Neural cell (in vitro differentiated cells): ENCODE data around the gene PCDH15. TPM values are rescaled to one million over a fixed set of nuclear protein-coding genes. Genes with fewer than 3 reads are reported as not detected.

Source experiments
- H2AFZ ChIP-seq: fragments of 200-600, 300-800 bp; sonication (generic), shearing (Covaris generic); 2 replicates; pipeline ENCODE4 v1.6.0; 2014; ENCODE audit warnings: low read depth, mild to moderate bottlenecking, antibody characterized with exemption, low read length, moderate library complexity
- H3F3A ChIP-seq: fragments of 200-600 bp; shearing (Covaris generic); 2 replicates; pipeline ENCODE4 v1.6.1; 2016; ENCODE audit warnings: mild to moderate bottlenecking, moderate library complexity, mixed read lengths, antibody characterized with exemption, low read length; ENCODE audit not compliant: insufficient read depth, poor library complexity, severe bottlenecking
- H3K27ac ChIP-seq: fragments of 200-600, 300-800 bp; sonication (generic), shearing (Covaris generic); 2 replicates; pipeline ENCODE4 v1.5.1; 2014; ENCODE audit warnings: mild to moderate bottlenecking, low read length, moderate library complexity
- H3K27me3 ChIP-seq: fragments of 300-800, 200-600 bp; sonication (generic), shearing (Covaris generic); 2 replicates; pipeline ENCODE4 v1.6.0; 2014; ENCODE audit warnings: mild to moderate bottlenecking, low read depth, low read length, moderate library complexity; ENCODE audit not compliant: insufficient read depth
- H3K36me3 ChIP-seq: fragments of 300-800, 200-600 bp; sonication (generic), shearing (Covaris generic); 2 replicates; pipeline ENCODE4 v1.5.1; 2014; ENCODE audit warnings: mild to moderate bottlenecking, antibody characterized with exemption, low read length, moderate library complexity; ENCODE audit not compliant: insufficient read depth
- H3K4me2 ChIP-seq: fragments of 300-800, 200-600 bp; sonication (generic), shearing (Covaris generic); 2 replicates; pipeline ENCODE4 v1.6.0; 2014; ENCODE audit warnings: mild to moderate bottlenecking, low read length
- H3K4me3 ChIP-seq: fragments of 300-800, 200-600 bp; sonication (generic), shearing (Covaris generic); 2 replicates; pipeline ENCODE4 v1.5.1; 2014; ENCODE audit warnings: mild to moderate bottlenecking, low read length, moderate library complexity
- H3K79me2 ChIP-seq: fragments of 200-600 bp; shearing (Covaris generic); replicated peaks from 2 replicates; pipeline ENCODE4 v1.6.0; 2014; ENCODE audit warnings: mild to moderate bottlenecking, low read length, moderate library complexity; ENCODE audit not compliant: insufficient read depth
- H3K9ac ChIP-seq: fragments of 300-800, 200-600 bp; sonication (generic), shearing (Covaris generic); 2 replicates; pipeline ENCODE4 v1.6.1; 2016; ENCODE audit warnings: mild to moderate bottlenecking, low read length, mixed read lengths
- H3K9me2 ChIP-seq: fragments of 200-600 bp; shearing (Covaris generic); 2 replicates; pipeline ENCODE4 v1.6.1; 2016; ENCODE audit warnings: mild to moderate bottlenecking, low read length, mixed read lengths; ENCODE audit not compliant: insufficient read depth
- H3K9me3 ChIP-seq: fragments of 200-600, 300-800 bp; sonication (generic), shearing (Covaris generic); 2 replicates; pipeline ENCODE4 v1.6.1; 2016; ENCODE audit warnings: mild to moderate bottlenecking, mixed run types, low read length, moderate library complexity, mixed read lengths
- H4K20me1 ChIP-seq: fragments of 200-600 bp; shearing (Covaris generic); 2 replicates; pipeline ENCODE4 v1.6.1; 2016; ENCODE audit warnings: mild to moderate bottlenecking, mixed run types; ENCODE audit not compliant: insufficient read depth
- EP300 ChIP-seq: fragments of 450-650 bp; conservative IDR thresholded peaks from 2 replicates; pipeline ENCODE4 v1.6.1; 2014; ENCODE audit warnings: antibody characterized with exemption, mild to moderate bottlenecking, moderate library complexity; ENCODE audit not compliant: poor library complexity, severe bottlenecking
- EZH2 ChIP-seq: fragments of 200-600, 300-800 bp; shearing (Covaris generic), sonication (generic); IDR thresholded peaks from 2 replicates; pipeline ENCODE4 v1.6.1; 2014; ENCODE audit warnings: antibody characterized with exemption, low read length, borderline replicate concordance, mild to moderate bottlenecking; ENCODE audit not compliant: insufficient read depth, poor library complexity, severe bottlenecking
- MXI1 ChIP-seq: fragments of 450-650 bp; conservative IDR thresholded peaks from 2 replicates; pipeline ENCODE4 v1.6.1; 2014; ENCODE audit warnings: antibody characterized with exemption, mild to moderate bottlenecking; ENCODE audit not compliant: poor library complexity, severe bottlenecking
- POLR2AphosphoS5 ChIP-seq: IDR thresholded peaks from 2 replicates; pipeline ENCODE4 v1.6.1; 2012
- RAD21 ChIP-seq: fragments of 450-650 bp; conservative IDR thresholded peaks from 2 replicates; pipeline ENCODE4 v1.6.1; 2014; ENCODE audit warnings: antibody characterized with exemption, mild to moderate bottlenecking, moderate library complexity
- SMC3 ChIP-seq: fragments of 450-650 bp; conservative IDR thresholded peaks from 2 replicates; pipeline ENCODE4 v1.6.1; 2014; ENCODE audit warnings: antibody characterized with exemption, mild to moderate bottlenecking, moderate library complexity; ENCODE audit not compliant: poor library complexity
- TAF1 ChIP-seq: IDR thresholded peaks from 2 replicates; pipeline ENCODE4 v1.6.1; 2012; ENCODE audit warnings: low read depth
- polyA plus RNA-seq: library from polyadenylated mRNA; depleted of rRNA; stranded (reverse); fragments of >200 nt; gene quantifications from 2 replicates; pipeline ENCODE4 v1.2.3, GENCODE V29; 2014
- TF ChIP-seq, protein P1 (sequence below): fragments of 450-650 bp; IDR thresholded peaks from 2 replicates; pipeline ENCODE4 v1.5.1; 2014; ENCODE audit warnings: antibody characterized with exemption, mild to moderate bottlenecking, moderate library complexity; ENCODE audit not compliant: poor library complexity, severe bottlenecking
- TF ChIP-seq, protein P2 (sequence below): IDR thresholded peaks from 2 replicates; pipeline ENCODE4 v1.6.1; 2012; ENCODE audit warnings: borderline replicate concordance

The PCDH15 gene
- polyA plus RNA-seq, 1 donor from 2014 or later, result 1.2 TPM

GRCh38 chr10:54745436-54745835 lies 55.6 kb downstream of the PCDH15 start:
- Histone ChIP-seq H3K4me2 (no peak overlapping the region), H3K79me2 (no peaks in the 10 kb centered on the region), H3K4me3 (no peak overlapping the region), H3K36me3 (no peaks in the 10 kb centered on the region), H3F3A (no peaks in the 10 kb centered on the region), H3K9me3 (no peaks in the 10 kb centered on the region), H3K27ac (no peak overlapping the region), H4K20me1 (no peaks in the 10 kb centered on the region), H3K27me3 (no peaks in the 10 kb centered on the region), H3K9me2 (no peaks in the 10 kb centered on the region), H2AFZ (no peak overlapping the region), H3K9ac (no peak overlapping the region)
- TF ChIP-seq, protein P1, sequence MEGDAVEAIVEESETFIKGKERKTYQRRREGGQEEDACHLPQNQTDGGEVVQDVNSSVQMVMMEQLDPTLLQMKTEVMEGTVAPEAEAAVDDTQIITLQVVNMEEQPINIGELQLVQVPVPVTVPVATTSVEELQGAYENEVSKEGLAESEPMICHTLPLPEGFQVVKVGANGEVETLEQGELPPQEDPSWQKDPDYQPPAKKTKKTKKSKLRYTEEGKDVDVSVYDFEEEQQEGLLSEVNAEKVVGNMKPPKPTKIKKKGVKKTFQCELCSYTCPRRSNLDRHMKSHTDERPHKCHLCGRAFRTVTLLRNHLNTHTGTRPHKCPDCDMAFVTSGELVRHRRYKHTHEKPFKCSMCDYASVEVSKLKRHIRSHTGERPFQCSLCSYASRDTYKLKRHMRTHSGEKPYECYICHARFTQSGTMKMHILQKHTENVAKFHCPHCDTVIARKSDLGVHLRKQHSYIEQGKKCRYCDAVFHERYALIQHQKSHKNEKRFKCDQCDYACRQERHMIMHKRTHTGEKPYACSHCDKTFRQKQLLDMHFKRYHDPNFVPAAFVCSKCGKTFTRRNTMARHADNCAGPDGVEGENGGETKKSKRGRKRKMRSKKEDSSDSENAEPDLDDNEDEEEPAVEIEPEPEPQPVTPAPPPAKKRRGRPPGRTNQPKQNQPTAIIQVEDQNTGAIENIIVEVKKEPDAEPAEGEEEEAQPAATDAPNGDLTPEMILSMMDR, result no peak
- no peak for TF ChIP-seq POLR2AphosphoS5
- TF ChIP-seq TAF1, result no peak
- no peak for TF ChIP-seq MXI1
- TF ChIP-seq RAD21, result no peak
- TF ChIP-seq, protein P2, sequence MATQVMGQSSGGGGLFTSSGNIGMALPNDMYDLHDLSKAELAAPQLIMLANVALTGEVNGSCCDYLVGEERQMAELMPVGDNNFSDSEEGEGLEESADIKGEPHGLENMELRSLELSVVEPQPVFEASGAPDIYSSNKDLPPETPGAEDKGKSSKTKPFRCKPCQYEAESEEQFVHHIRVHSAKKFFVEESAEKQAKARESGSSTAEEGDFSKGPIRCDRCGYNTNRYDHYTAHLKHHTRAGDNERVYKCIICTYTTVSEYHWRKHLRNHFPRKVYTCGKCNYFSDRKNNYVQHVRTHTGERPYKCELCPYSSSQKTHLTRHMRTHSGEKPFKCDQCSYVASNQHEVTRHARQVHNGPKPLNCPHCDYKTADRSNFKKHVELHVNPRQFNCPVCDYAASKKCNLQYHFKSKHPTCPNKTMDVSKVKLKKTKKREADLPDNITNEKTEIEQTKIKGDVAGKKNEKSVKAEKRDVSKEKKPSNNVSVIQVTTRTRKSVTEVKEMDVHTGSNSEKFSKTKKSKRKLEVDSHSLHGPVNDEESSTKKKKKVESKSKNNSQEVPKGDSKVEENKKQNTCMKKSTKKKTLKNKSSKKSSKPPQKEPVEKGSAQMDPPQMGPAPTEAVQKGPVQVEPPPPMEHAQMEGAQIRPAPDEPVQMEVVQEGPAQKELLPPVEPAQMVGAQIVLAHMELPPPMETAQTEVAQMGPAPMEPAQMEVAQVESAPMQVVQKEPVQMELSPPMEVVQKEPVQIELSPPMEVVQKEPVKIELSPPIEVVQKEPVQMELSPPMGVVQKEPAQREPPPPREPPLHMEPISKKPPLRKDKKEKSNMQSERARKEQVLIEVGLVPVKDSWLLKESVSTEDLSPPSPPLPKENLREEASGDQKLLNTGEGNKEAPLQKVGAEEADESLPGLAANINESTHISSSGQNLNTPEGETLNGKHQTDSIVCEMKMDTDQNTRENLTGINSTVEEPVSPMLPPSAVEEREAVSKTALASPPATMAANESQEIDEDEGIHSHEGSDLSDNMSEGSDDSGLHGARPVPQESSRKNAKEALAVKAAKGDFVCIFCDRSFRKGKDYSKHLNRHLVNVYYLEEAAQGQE, result no peak
- no peak for TF ChIP-seq SMC3
- no peak for TF ChIP-seq EP300
- TF ChIP-seq EZH2, result no peak

DNA sequence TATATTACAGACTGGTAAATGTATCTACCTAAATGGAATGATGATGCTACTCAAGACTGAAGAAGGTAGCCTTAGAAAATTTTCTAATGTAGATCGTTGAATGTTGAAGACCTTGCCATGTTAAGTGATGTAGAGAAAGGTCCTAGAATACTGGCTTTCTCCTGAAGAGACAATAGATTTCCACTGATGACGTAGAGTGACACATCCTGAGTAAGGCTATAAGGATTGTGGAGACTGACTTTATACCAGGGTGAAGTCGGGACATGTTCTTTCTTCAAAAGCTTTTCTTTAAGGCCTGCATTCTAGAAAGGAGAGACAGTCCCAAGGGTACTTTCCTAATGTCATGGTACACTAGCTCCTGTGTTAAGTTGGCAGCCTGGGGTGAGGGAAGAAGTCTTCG lies 58.6 kb downstream of the PCDH15 start:
- no peak overlapping the region for H3K4me3 ChIP-seq
- H3K9me2 ChIP-seq, result no peaks in the 10 kb centered on the region
- no peaks in the 10 kb centered on the region for H3K36me3 ChIP-seq
- TF ChIP-seq EP300 (no peak), TAF1 (no peak), RAD21 (no peak), POLR2AphosphoS5 (no peak), EZH2 (no peak), SMC3 (no peak), MXI1 (no peak)
- TF ChIP-seq, protein P1, result no peak
- TF ChIP-seq, protein P2, result no peak
- no peaks in the 10 kb centered on the region for H3K9me3 ChIP-seq
- no peaks in the 10 kb centered on the region for H3F3A ChIP-seq
- H3K27me3 ChIP-seq, result no peaks in the 10 kb centered on the region
- H3K79me2 ChIP-seq, result no peaks in the 10 kb centered on the region
- H3K9ac ChIP-seq, result no peak overlapping the region
- no peak overlapping the region for H3K4me2 ChIP-seq
- H3K27ac ChIP-seq, result no peak overlapping the region
- no peaks in the 10 kb centered on the region for H4K20me1 ChIP-seq
- H2AFZ ChIP-seq, result no peak overlapping the region
